Hepatocyte (in vitro differentiated cells): ENCODE data around the gene NFIA. TPM values are rescaled to one million over a fixed set of nuclear protein-coding genes. Genes with fewer than 3 reads are reported as not detected.

Experiments used
- DNase-seq: peaks from one replicate; pipeline ENCODE4 v3.0.0-alpha.2; 2016; ENCODE audit warnings: low spot score
- H2AFZ ChIP-seq: fragments of 200-600 bp; sonication (generic); 2 replicates; pipeline ENCODE4 v1.6.0; 2016; ENCODE audit warnings: antibody characterized with exemption, mild to moderate bottlenecking
- H3K27ac ChIP-seq: fragments of 200-600 bp; sonication (generic); 2 replicates; pipeline ENCODE4 v1.5.1; 2016; ENCODE audit warnings: mild to moderate bottlenecking
- H3K27me3 ChIP-seq: fragments of 200-600 bp; sonication (generic); 2 replicates; pipeline ENCODE4 v1.6.1; 2016
- H3K36me3 ChIP-seq: fragments of 200-600 bp; sonication (generic); replicated peaks from 2 replicates; pipeline ENCODE4 v1.5.1; 2016; ENCODE audit warnings: low read depth; ENCODE audit not compliant: insufficient read depth
- H3K4me1 ChIP-seq: fragments of 200-600 bp; sonication (generic); 2 replicates; pipeline ENCODE4 v1.5.1; 2016; ENCODE audit warnings: mild to moderate bottlenecking, moderate library complexity; ENCODE audit not compliant: insufficient read depth
- H3K4me2 ChIP-seq: fragments of 200-600 bp; sonication (generic); 2 replicates; pipeline ENCODE4 v1.6.0; 2016
- H3K4me3 ChIP-seq: fragments of 200-600 bp; sonication (generic); 2 replicates; pipeline ENCODE4 v1.5.1; 2016; ENCODE audit warnings: mild to moderate bottlenecking
- H3K79me2 ChIP-seq: fragments of 200-600 bp; sonication (generic); 2 replicates; pipeline ENCODE4 v1.6.0; 2017; ENCODE audit warnings: mild to moderate bottlenecking
- H3K9me2 ChIP-seq: fragments of 200-600 bp; sonication (generic); replicated peaks from 2 replicates; pipeline ENCODE4 v1.6.0; 2017; ENCODE audit warnings: mild to moderate bottlenecking; ENCODE audit not compliant: insufficient read depth
- H3K9me3 ChIP-seq: fragments of 200-600 bp; sonication (generic); 2 replicates; pipeline ENCODE4 v1.5.1; 2016; ENCODE audit warnings: low read depth, mild to moderate bottlenecking
- H4K20me1 ChIP-seq: fragments of 200-600 bp; sonication (generic); 2 replicates; pipeline ENCODE4 v1.6.0; 2016; ENCODE audit warnings: mild to moderate bottlenecking; ENCODE audit not compliant: insufficient read depth, poor library complexity, severe bottlenecking
- EZH2 ChIP-seq: fragments of 200-600 bp; sonication (generic); IDR thresholded peaks from 2 replicates; pipeline ENCODE4 v1.6.1; 2016; ENCODE audit warnings: antibody characterized with exemption, mild to moderate bottlenecking, borderline replicate concordance
- EZH2phosphoT487 ChIP-seq: fragments of 200-600 bp; sonication (generic); IDR thresholded peaks from one replicate; pipeline ENCODE4 v1.6.1; 2018; ENCODE audit warnings: antibody characterized with exemption, mild to moderate bottlenecking, low read depth, moderate library complexity; ENCODE audit not compliant: unreplicated experiment, severe bottlenecking
- WGBS: methylation state at CpG from one replicate; pipeline ENCODE4 v1.1.6; 2016; ENCODE audit warnings: low lambda C conversion rate; ENCODE audit errors: missing lambda C conversion rate; 5-methylcytosine and 5-hydroxymethylcytosine counted together
- polyA plus RNA-seq: library from polyadenylated mRNA; unstranded; fragments of >200 nt; fragmentation: Nextera tagmentation; extraction: Ambion mirVana; gene quantifications from 2 replicates; pipeline ENCODE4 v1.2.1, GENCODE V29; 2016
- total RNA-seq: library from RNA; depleted of rRNA; stranded (reverse); fragments of >200 nt; gene quantifications from 2 replicates; pipeline ENCODE4 v1.2.3, GENCODE V29; 2014
- TF ChIP-seq, protein P1 (sequence below): fragments of 200-600 bp; sonication (generic); IDR thresholded peaks from 2 replicates; pipeline ENCODE4 v1.5.1; 2016; ENCODE audit warnings: antibody characterized with exemption, mild to moderate bottlenecking; ENCODE audit not compliant: poor library complexity

The NFIA gene
- total and polyA plus RNA-seq, 2 experiments from 2014 or later, result 15.1 to 18.2 TPM

DNA sequence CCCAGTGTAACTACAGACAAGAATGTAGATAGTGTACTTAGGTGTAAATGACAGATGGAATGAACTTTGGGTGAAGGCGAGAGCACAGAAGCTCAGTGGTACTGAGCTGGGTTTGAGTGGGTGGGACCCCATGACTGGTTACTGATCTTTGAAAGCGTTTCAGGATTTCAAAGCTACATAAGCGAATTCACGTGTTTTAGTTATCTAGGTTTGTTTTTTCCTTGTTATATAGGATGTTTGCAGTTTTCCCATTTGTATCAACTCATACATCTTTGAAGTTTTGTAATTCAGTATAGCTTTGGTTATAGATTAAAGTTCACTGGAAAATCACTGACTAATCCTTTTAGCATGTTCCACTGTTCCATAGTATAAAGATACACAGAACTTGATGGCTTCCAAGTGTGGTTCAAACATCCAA lies 182.5 kb downstream of the NFIA start:
- Histone ChIP-seq H3K4me3 (no peak overlapping the region), H3K9me3 (no peaks in the 10 kb centered on the region), H3K9me2 (no peaks in the 10 kb centered on the region), H3K79me2 (peaks cover 14% of the 10 kb centered on the region), H3K36me3 (no peaks in the 10 kb centered on the region), H4K20me1 (no peaks in the 10 kb centered on the region), H3K27me3 (no peaks in the 10 kb centered on the region), H3K27ac (no peak overlapping the region), H3K4me2 (no peak overlapping the region), H2AFZ (no peak overlapping the region), H3K4me1 (no peaks in the 10 kb centered on the region)
- TF ChIP-seq, protein P1, sequence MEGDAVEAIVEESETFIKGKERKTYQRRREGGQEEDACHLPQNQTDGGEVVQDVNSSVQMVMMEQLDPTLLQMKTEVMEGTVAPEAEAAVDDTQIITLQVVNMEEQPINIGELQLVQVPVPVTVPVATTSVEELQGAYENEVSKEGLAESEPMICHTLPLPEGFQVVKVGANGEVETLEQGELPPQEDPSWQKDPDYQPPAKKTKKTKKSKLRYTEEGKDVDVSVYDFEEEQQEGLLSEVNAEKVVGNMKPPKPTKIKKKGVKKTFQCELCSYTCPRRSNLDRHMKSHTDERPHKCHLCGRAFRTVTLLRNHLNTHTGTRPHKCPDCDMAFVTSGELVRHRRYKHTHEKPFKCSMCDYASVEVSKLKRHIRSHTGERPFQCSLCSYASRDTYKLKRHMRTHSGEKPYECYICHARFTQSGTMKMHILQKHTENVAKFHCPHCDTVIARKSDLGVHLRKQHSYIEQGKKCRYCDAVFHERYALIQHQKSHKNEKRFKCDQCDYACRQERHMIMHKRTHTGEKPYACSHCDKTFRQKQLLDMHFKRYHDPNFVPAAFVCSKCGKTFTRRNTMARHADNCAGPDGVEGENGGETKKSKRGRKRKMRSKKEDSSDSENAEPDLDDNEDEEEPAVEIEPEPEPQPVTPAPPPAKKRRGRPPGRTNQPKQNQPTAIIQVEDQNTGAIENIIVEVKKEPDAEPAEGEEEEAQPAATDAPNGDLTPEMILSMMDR, result no peak
- TF ChIP-seq EZH2phosphoT487 (no peak), EZH2 (no peak)
- DNase-seq, result no peak
- 88% methylated on average over 4 of the region's 4 CpGs for WGBS

DNA sequence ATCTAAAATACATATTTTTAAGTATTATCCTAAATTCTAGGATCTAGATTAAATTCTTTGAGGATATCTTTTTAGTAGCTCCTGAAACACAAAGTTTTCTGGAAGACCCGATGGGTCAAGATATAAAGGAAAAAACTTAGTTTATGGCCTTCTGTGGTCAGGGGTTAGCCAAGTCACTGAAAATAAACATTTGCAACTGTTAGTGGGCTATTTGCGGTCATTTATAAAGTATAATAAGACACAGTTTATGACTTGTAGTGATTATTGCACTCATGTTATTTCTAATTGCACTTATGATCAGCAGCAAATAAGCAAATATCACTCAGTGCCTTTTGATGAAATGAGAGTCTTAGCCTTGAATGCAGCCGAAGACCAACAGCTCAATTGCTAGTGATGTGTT lies 183.3 kb downstream of the NFIA start:
- Histone ChIP-seq H3K9me3 (no peaks in the 10 kb centered on the region), H2AFZ (no peak overlapping the region), H3K9me2 (no peaks in the 10 kb centered on the region), H3K4me3 (no peak overlapping the region), H3K79me2 (peaks cover 10% of the 10 kb centered on the region), H3K4me2 (no peak overlapping the region), H4K20me1 (no peaks in the 10 kb centered on the region), H3K4me1 (no peaks in the 10 kb centered on the region), H3K27me3 (no peaks in the 10 kb centered on the region), H3K27ac (no peak overlapping the region), H3K36me3 (no peaks in the 10 kb centered on the region)
- no peak for DNase-seq
- TF ChIP-seq, protein P1, result no peak
- TF ChIP-seq EZH2 (no peak), EZH2phosphoT487 (no peak)
- WGBS, result 86% methylated on average over 3 of the region's 3 CpGs

DNA sequence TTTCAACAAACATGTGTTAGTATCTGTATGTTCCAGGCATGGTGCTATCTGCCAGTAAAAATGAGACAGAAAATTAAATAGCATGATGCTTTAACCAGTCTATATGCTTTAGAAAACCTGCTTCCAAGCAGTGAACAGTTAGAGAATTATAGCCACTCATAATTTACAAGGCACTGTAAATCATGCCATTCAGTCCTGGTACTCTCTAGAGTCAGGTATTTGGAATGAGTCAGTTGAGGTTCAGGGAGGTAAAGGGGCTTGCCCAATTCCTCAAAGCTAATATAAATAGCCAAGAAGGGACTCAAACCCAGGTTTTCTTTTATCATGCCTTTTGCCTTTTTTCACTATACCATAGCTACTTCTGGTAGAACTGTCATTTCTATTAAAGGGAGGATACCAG lies 184.4 kb downstream of the NFIA start:
- Histone ChIP-seq H3K79me2 (peaks cover 10% of the 10 kb centered on the region), H3K27me3 (no peaks in the 10 kb centered on the region), H4K20me1 (no peaks in the 10 kb centered on the region), H3K9me2 (no peaks in the 10 kb centered on the region), H3K4me1 (no peaks in the 10 kb centered on the region), H3K4me3 (no peak overlapping the region), H3K9me3 (no peaks in the 10 kb centered on the region), H3K4me2 (no peak overlapping the region), H2AFZ (no peak overlapping the region), H3K27ac (no peak overlapping the region), H3K36me3 (no peaks in the 10 kb centered on the region)
- DNase-seq, result no peak
- TF ChIP-seq EZH2 (no peak), EZH2phosphoT487 (no peak)
- TF ChIP-seq, protein P1, result no peak
